H9 (cell line): ENCODE data around the gene TAS2R10. TPM values are rescaled to one million over a fixed set of nuclear protein-coding genes. Genes with fewer than 3 reads are reported as not detected.

ENCODE experiments used
- DNase-seq: peaks from one replicate; pipeline ENCODE4 v3.0.0-alpha.2; 2017
- H2AFZ ChIP-seq: one replicate; pipeline ENCODE4 v1.6.1; 2013; ENCODE audit warnings: mild to moderate bottlenecking, low read length, control low read depth, moderate library complexity
- H2AK5ac ChIP-seq: 2 replicates; pipeline ENCODE4 v1.6.1; 2013; ENCODE audit warnings: low read length, control low read depth, mixed read lengths; ENCODE audit not compliant: insufficient read length
- H2BK120ac ChIP-seq: one replicate; pipeline ENCODE4 v1.6.1; 2013; ENCODE audit warnings: low read depth, mild to moderate bottlenecking, low read length, control low read depth, inconsistent platforms; ENCODE audit not compliant: poor library complexity, severe bottlenecking
- H2BK12ac ChIP-seq: 2 replicates; pipeline ENCODE4 v1.6.1; 2013; ENCODE audit warnings: low read length, control low read depth, mixed read lengths, low read depth; ENCODE audit not compliant: insufficient read length
- H2BK15ac ChIP-seq: 2 replicates; pipeline ENCODE4 v1.6.1; 2013; ENCODE audit warnings: low read depth, low read length, control low read depth
- H2BK20ac ChIP-seq: one replicate; pipeline ENCODE4 v1.6.1; 2013; ENCODE audit warnings: low read depth, mild to moderate bottlenecking, low read length, control low read depth, inconsistent platforms; ENCODE audit not compliant: poor library complexity, severe bottlenecking
- H2BK5ac ChIP-seq: 2 replicates; pipeline ENCODE4 v1.6.1; 2013; ENCODE audit warnings: low read length, control low read depth, mixed read lengths; ENCODE audit not compliant: insufficient read length
- H3K14ac ChIP-seq: 2 replicates; pipeline ENCODE4 v1.6.1; 2013; ENCODE audit warnings: low read length, control low read depth; ENCODE audit not compliant: insufficient read depth
- H3K18ac ChIP-seq: 2 replicates; pipeline ENCODE4 v1.6.1; 2013; ENCODE audit warnings: low read depth, mild to moderate bottlenecking, mixed read lengths, low read length, control low read depth; ENCODE audit not compliant: insufficient read length
- H3K23ac ChIP-seq: 2 replicates; pipeline ENCODE4 v1.6.1; 2013; ENCODE audit warnings: low read length, control low read depth, mixed read lengths, low read depth; ENCODE audit not compliant: insufficient read length
- H3K23me2 ChIP-seq: 2 replicates; pipeline ENCODE4 v1.6.1; 2013; ENCODE audit warnings: low read depth, mild to moderate bottlenecking, mixed read lengths, low read length, control low read depth; ENCODE audit not compliant: insufficient read length, poor library complexity, severe bottlenecking
- H3K27ac ChIP-seq: 2 replicates; pipeline ENCODE4 v1.5.1; 2013; ENCODE audit warnings: low read length, control low read depth, mixed read lengths, low read depth; ENCODE audit not compliant: insufficient read length
- H3K27me3 ChIP-seq: 2 replicates; pipeline ENCODE4 v1.6.1; 2013; ENCODE audit warnings: low read length, control low read depth, inconsistent platforms; ENCODE audit not compliant: insufficient read depth
- H3K4ac ChIP-seq: 2 replicates; pipeline ENCODE4 v1.6.1; 2013; ENCODE audit warnings: low read depth, mild to moderate bottlenecking, control low read depth, inconsistent platforms, low read length, moderate library complexity
- H3K4me1 ChIP-seq: 2 replicates; pipeline ENCODE4 v1.6.1; 2013; ENCODE audit warnings: low read length, control low read depth, inconsistent platforms; ENCODE audit not compliant: insufficient read depth
- H3K4me2 ChIP-seq: 2 replicates; pipeline ENCODE4 v1.6.1; 2013; ENCODE audit warnings: low read length, control low read depth, mixed read lengths; ENCODE audit not compliant: insufficient read length, insufficient read depth
- H3K56ac ChIP-seq: 2 replicates; pipeline ENCODE4 v1.6.1; 2013; ENCODE audit warnings: low read depth, mild to moderate bottlenecking, mixed read lengths, low read length, control low read depth; ENCODE audit not compliant: insufficient read length
- H3K79me1 ChIP-seq: 2 replicates; pipeline ENCODE4 v1.6.1; 2013; ENCODE audit warnings: low read depth, mild to moderate bottlenecking, moderate library complexity, low read length, control low read depth, inconsistent platforms; ENCODE audit not compliant: insufficient read depth, poor library complexity, severe bottlenecking
- H3K79me2 ChIP-seq: 2 replicates; pipeline ENCODE4 v1.6.1; 2013; ENCODE audit warnings: low read length, control low read depth, inconsistent platforms; ENCODE audit not compliant: insufficient read depth
- H3K9ac ChIP-seq: 2 replicates; pipeline ENCODE4 v1.6.1; 2013; ENCODE audit warnings: low read length, control low read depth, mixed read lengths; ENCODE audit not compliant: insufficient read length; ENCODE audit errors: extremely low read depth
- H3K9me3 ChIP-seq: one replicate; pipeline ENCODE4 v1.6.1; 2013; ENCODE audit warnings: low read depth, low read length, inconsistent platforms; ENCODE audit not compliant: control insufficient read depth
- H3T11ph ChIP-seq: one replicate; pipeline ENCODE4 v1.6.1; 2013; ENCODE audit warnings: mild to moderate bottlenecking, low read length, control low read depth, inconsistent platforms
- H4K20me1 ChIP-seq: one replicate; pipeline ENCODE4 v1.6.1; 2013; ENCODE audit not compliant: control insufficient read depth, insufficient read length, insufficient read depth
- H4K5ac ChIP-seq: 2 replicates; pipeline ENCODE4 v1.6.1; 2013; ENCODE audit warnings: low read depth, mild to moderate bottlenecking, mixed read lengths, low read length, control low read depth; ENCODE audit not compliant: insufficient read length
- H4K8ac ChIP-seq: replicated peaks from 2 replicates; pipeline ENCODE4 v1.6.1; 2013; ENCODE audit warnings: low read length, control low read depth, mixed read lengths, low read depth; ENCODE audit not compliant: insufficient read length
- H4K91ac ChIP-seq: 2 replicates; pipeline ENCODE4 v1.6.1; 2013; ENCODE audit warnings: low read depth, mild to moderate bottlenecking, moderate library complexity, mixed read lengths, low read length, control low read depth; ENCODE audit not compliant: insufficient read length
- H3K27ac Mint-ChIP-seq, 3 experiments: 2 replicates in 2 of 3; 3 replicates in 1 of 3; pipeline ENCODE4 v1.8.0; 2020 to 2021; ENCODE audit warnings: mixed read lengths in 3 of 3, mild to moderate bottlenecking in 1 of 3, moderate library complexity in 1 of 3
- H3K27me3 Mint-ChIP-seq: 2 replicates; pipeline ENCODE4 v1.8.0; 2021; ENCODE audit warnings: low read depth, mild to moderate bottlenecking, moderate library complexity, mixed read lengths
- H3K36me3 Mint-ChIP-seq, 3 experiments: 2 replicates in 2 of 3; 3 replicates in 1 of 3; pipeline ENCODE4 v1.8.0; 2020 to 2021; ENCODE audit warnings: low read depth in 3 of 3, mixed read lengths in 3 of 3; ENCODE audit not compliant: insufficient read depth in 1 of 3
- H3K4me1 Mint-ChIP-seq, 2 experiments: 2 replicates each; pipeline ENCODE4 v1.8.0; 2020; ENCODE audit warnings: mixed read lengths in 2 of 2
- H3K4me3 Mint-ChIP-seq, 2 experiments: 2 replicates in 1 of 2; 3 replicates in 1 of 2; pipeline ENCODE4 v1.8.0; 2020 to 2021; ENCODE audit warnings: mild to moderate bottlenecking in 2 of 2, mixed read lengths in 2 of 2, moderate library complexity in 1 of 2
- H3K9me3 Mint-ChIP-seq, 2 experiments: 2 replicates in 1 of 2; 3 replicates in 1 of 2; pipeline ENCODE4 v1.8.0; 2020; ENCODE audit warnings: mild to moderate bottlenecking in 2 of 2, mixed read lengths in 2 of 2, moderate library complexity in 1 of 2
- WGBS: extraction: QIAGEN DNeasy Blood & Tissue Kit; methylation state at CpG from one replicate; pipeline ENCODE4 v1.1.7; 2013; ENCODE audit warnings: missing lambda C conversion rate, low lambda C conversion rate, mixed read lengths; ENCODE audit not compliant: insufficient read length; ENCODE audit errors: extremely low coverage; 5-methylcytosine and 5-hydroxymethylcytosine counted together
- total RNA-seq: library from RNA; stranded (reverse); gene quantifications from 2 replicates; pipeline ENCODE4 v1.2.1, GENCODE V29; 2021
- TF ChIP-seq, protein P1 (sequence below): fragments of 200-600 bp; sonication (generic); conservative IDR thresholded peaks from 3 replicates; pipeline ENCODE4 v1.8.0; 2021; ENCODE audit warnings: antibody characterized with exemption, mild to moderate bottlenecking

Gene TAS2R10
- total RNA-seq, 1 experiment from 2014 or later = 0.22 TPM

DNA sequence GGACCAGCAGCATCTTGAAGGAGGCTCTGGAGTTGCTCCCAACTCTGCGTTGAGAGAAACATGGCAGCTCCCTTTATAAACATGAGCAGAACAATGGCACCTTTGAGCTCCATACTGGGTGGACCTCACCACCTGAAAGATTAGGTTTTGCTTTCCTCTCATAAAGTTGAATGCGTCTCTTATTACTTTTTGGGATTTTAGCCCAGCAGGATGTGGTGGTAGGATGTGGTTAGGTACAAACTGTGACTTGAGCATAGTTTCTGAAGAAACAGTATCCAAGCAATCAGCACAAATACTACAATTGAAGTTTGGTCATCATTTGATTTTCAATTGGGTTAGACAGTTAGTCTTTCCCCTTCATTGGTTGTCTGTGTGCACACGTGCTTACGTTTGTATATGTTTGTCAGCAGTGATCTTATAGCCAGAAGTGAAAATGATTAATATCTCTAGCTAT, 23.3 kb upstream of the TAS2R10 start, which contains the start of gene PRR4:
Gene PRR4 (minus strand): TSS at position 51 of the 454 bp plus-strand sequence. CDS start 38 bp downstream, at position 13.
- H3K4me3 Mint-ChIP-seq = no peak within 1 kb of the TSS
- H3K18ac ChIP-seq = no peak within 1 kb of the TSS
- H2BK20ac ChIP-seq = no peak within 1 kb of the TSS
- H4K91ac ChIP-seq = no peak within 1 kb of the TSS
- no CpG with 5 or more reads among the region's 4 CpGs for WGBS
- H2BK120ac ChIP-seq = no peak within 1 kb of the TSS
- H3K4me1 Mint-ChIP-seq = peaks cover 3% of the 10 kb centered on the region in 2 experiments
- H3K27ac ChIP-seq = no peak within 1 kb of the TSS
- TF ChIP-seq, protein P1, sequence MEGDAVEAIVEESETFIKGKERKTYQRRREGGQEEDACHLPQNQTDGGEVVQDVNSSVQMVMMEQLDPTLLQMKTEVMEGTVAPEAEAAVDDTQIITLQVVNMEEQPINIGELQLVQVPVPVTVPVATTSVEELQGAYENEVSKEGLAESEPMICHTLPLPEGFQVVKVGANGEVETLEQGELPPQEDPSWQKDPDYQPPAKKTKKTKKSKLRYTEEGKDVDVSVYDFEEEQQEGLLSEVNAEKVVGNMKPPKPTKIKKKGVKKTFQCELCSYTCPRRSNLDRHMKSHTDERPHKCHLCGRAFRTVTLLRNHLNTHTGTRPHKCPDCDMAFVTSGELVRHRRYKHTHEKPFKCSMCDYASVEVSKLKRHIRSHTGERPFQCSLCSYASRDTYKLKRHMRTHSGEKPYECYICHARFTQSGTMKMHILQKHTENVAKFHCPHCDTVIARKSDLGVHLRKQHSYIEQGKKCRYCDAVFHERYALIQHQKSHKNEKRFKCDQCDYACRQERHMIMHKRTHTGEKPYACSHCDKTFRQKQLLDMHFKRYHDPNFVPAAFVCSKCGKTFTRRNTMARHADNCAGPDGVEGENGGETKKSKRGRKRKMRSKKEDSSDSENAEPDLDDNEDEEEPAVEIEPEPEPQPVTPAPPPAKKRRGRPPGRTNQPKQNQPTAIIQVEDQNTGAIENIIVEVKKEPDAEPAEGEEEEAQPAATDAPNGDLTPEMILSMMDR = no peak
- H3K27me3 ChIP-seq = no peaks in the 10 kb centered on the region
- peaks cover 0 to under 1% of the 10 kb centered on the region in 2 experiments; a peak in 1 of 5 replicates for H3K9me3 Mint-ChIP-seq
- no peak within 1 kb of the TSS for H3K27ac Mint-ChIP-seq
- no peaks in the 10 kb centered on the region for H3K4me1 ChIP-seq
- H2BK5ac ChIP-seq = no peak within 1 kb of the TSS
- no peak within 1 kb of the TSS for H2BK15ac ChIP-seq
- no peak within 1 kb of the TSS for H4K8ac ChIP-seq
- peaks cover 7 to 15% (median 8%) of the 10 kb centered on the region in 3 experiments for H3K36me3 Mint-ChIP-seq
- no peaks in the 10 kb centered on the region for H3K27me3 Mint-ChIP-seq
- no peak within 1 kb of the TSS for H3K56ac ChIP-seq
- H3K4ac ChIP-seq = no peak within 1 kb of the TSS
- H2AFZ ChIP-seq = no peak within 1 kb of the TSS
- no peaks in the 10 kb centered on the region for H3K9me3 ChIP-seq
- no peak within 1 kb of the TSS for H4K5ac ChIP-seq
- H3K9ac ChIP-seq = no peak within 1 kb of the TSS
- H3K79me1 ChIP-seq = no peaks in the 10 kb centered on the region
- H3K79me2 ChIP-seq = no peaks in the 10 kb centered on the region
- no peaks in the 10 kb centered on the region for H4K20me1 ChIP-seq
- H3K23ac ChIP-seq = no peak within 1 kb of the TSS
- H3K14ac ChIP-seq = no peak within 1 kb of the TSS
- H3K23me2 ChIP-seq = no peaks in the 10 kb centered on the region
- H3K4me2 ChIP-seq = no peak within 1 kb of the TSS
- no peak within 1 kb of the TSS for H2AK5ac ChIP-seq
- no peak for DNase-seq
- H3T11ph ChIP-seq = no peak within 1 kb of the TSS
- no peak within 1 kb of the TSS for H2BK12ac ChIP-seq
